Naive thymus-derived CD4-positive, alpha-beta T cell (primary cell): ENCODE data around the gene CUEDC1. TPM values are rescaled to one million over a fixed set of nuclear protein-coding genes. Genes with fewer than 3 reads are reported as not detected.

Experiments
- ATAC-seq: fragments of 150-1000 bp; cut with Tn5 transposase; 2 replicates; pipeline ENCODE4 v1.10.0; 2021; ENCODE audit warnings: mild to moderate bottlenecking, moderate library complexity
- CTCF ChIA-PET: fragments of 350-600 bp; sonication (Branson Sonifier 250); formaldehyde crosslinking; loops from one replicate; lab custom pipeline; 2021; ENCODE audit warnings: antibody characterized with exemption; lab: Charles Lee
- POLR2A ChIA-PET: fragments of 350-600 bp; sonication (Branson Sonifier 250); formaldehyde crosslinking; loops from one replicate; lab custom pipeline; 2021; ENCODE audit warnings: antibody characterized with exemption, inconsistent platforms; lab: Charles Lee
- DNase-seq, 9 donors: peaks; one replicate each; pipeline versions ENCODE4 v3.0.0 to v3.0.0-alpha.2; 2020 to 2022; ENCODE audit warnings: mixed read lengths in 1 of 9
- H3K27ac ChIP-seq: one replicate; pipeline ENCODE4 v1.7.0; 2013; ENCODE audit warnings: mild to moderate bottlenecking, low read depth, low read length, moderate library complexity
- H3K27me3 ChIP-seq, 2 donors: one replicate each; pipeline ENCODE4 v1.7.0; 2013; ENCODE audit warnings: low read length in 2 of 2, mild to moderate bottlenecking in 2 of 2, moderate library complexity in 2 of 2; ENCODE audit not compliant: control insufficient read depth in 2 of 2, insufficient read depth in 2 of 2
- H3K36me3 ChIP-seq, 3 experiments: 1 replicate in 2 of 3; 2 replicates in 1 of 3; pipeline ENCODE4 v1.7.0; 2013; ENCODE audit warnings: low read length in 3 of 3, mild to moderate bottlenecking in 3 of 3, moderate library complexity in 1 of 3; ENCODE audit not compliant: insufficient read depth in 3 of 3, control insufficient read depth in 2 of 3
- H3K4me1 ChIP-seq, 2 donors: one replicate each; pipeline ENCODE4 v1.7.0; 2013; ENCODE audit warnings: low read length in 2 of 2, mild to moderate bottlenecking in 2 of 2, moderate library complexity in 1 of 2; ENCODE audit not compliant: control insufficient read depth in 2 of 2, insufficient read depth in 2 of 2
- H3K4me3 ChIP-seq: 2 replicates; pipeline ENCODE4 v1.7.0; 2013; ENCODE audit warnings: mild to moderate bottlenecking, low read length
- H3K9me3 ChIP-seq, 3 experiments: 1 replicate in 2 of 3; 2 replicates in 1 of 3; pipeline ENCODE4 v1.7.0; 2013; ENCODE audit warnings: low read length in 3 of 3; ENCODE audit not compliant: control insufficient read depth in 2 of 3
- H3K27ac Mint-ChIP-seq, 9 donors: one replicate each; pipeline ENCODE4 v1.8.0; 2020 to 2022; ENCODE audit warnings: mixed read lengths in 9 of 9, mild to moderate bottlenecking in 8 of 9, moderate library complexity in 5 of 9, inconsistent platforms in 2 of 9
- H3K27me3 Mint-ChIP-seq, 5 donors: one replicate each; pipeline ENCODE4 v1.8.0; 2021 to 2022; ENCODE audit warnings: mixed read lengths in 5 of 5, mild to moderate bottlenecking in 1 of 5
- H3K36me3 Mint-ChIP-seq, 5 donors: one replicate each; pipeline ENCODE4 v1.8.0; 2020 to 2022; ENCODE audit warnings: mixed read lengths in 5 of 5, mild to moderate bottlenecking in 3 of 5, inconsistent platforms in 1 of 5
- H3K4me1 Mint-ChIP-seq, 7 donors: one replicate each; pipeline ENCODE4 v1.8.0; 2020 to 2022; ENCODE audit warnings: mixed read lengths in 7 of 7, mild to moderate bottlenecking in 3 of 7, inconsistent platforms in 1 of 7
- H3K4me3 Mint-ChIP-seq, 10 donors: one replicate each; pipeline ENCODE4 v1.8.0; 2020 to 2022; ENCODE audit warnings: mild to moderate bottlenecking in 10 of 10, mixed read lengths in 10 of 10, moderate library complexity in 6 of 10, inconsistent platforms in 2 of 10
- H3K9me3 Mint-ChIP-seq, 11 donors: one replicate each; pipeline ENCODE4 v1.8.0; 2020 to 2022; ENCODE audit warnings: mixed read lengths in 11 of 11, mild to moderate bottlenecking in 4 of 11, inconsistent platforms in 1 of 11, moderate library complexity in 1 of 11
- intact Hi-C, 2 donors: fragments of 100-400 bp; cut with micrococcal nuclease; formaldehyde crosslinking; loops; one replicate each; pipeline ENCODE4 v1.15.1; 2023
- polyA plus RNA-seq, 2 donors: library from polyadenylated mRNA; unstranded; fragments of 300-500 nt; fragmentation: Illumina TruSeq; gene quantifications; one replicate each; pipeline ENCODE4 v1.2.3, GENCODE V29; 2021
- total RNA-seq, 6 experiments: library from RNA in 5 of 6; stranded (reverse) in 5 of 6; gene quantifications; 1 replicate in 5 of 6; 2 replicates in 1 of 6; pipeline ENCODE4 v1.2.3 and lab custom pipeline; 2021 to 2026

The CUEDC1 gene
- 1 to 10 TPM in 3 of 5 experiments, under 1 TPM in 2; 0.10 to 7.7 (median 1.0) TPM for total RNA-seq
- polyA plus RNA-seq, result not detected
- total RNA-seq (lab: John Stamatoyannopoulos, UW), result not detected

- Histone ChIP-seq H3K27ac (no peak within 1 kb of the TSS), H3K4me3 (peak within 1 kb of the TSS; percentile 54), H3K9me3 (no peaks in the 10 kb centered on the region), H3K4me1 (peaks cover 14% of the 10 kb centered on the region in 2 donors), H3K27me3 (no peaks in the 10 kb centered on the region), H3K36me3 (no peaks in the 10 kb centered on the region)
- ChIA-PET CTCF (interaction anchor here (1.2 kb wide), 1 partner anchor 44 kb away, joined by 3 read pairs; no protein-coding TSS in a partner anchor), POLR2A (interaction anchor here (0.9 to 2.0 kb wide), 2 partner anchors 9 to 52 kb away, joined by 3 to 5 read pairs; partner anchors contain the start of gene SRSF1)
- Mint-ChIP-seq H3K9me3 (no peaks in the 10 kb centered on the region), H3K36me3 (no peaks in the 10 kb centered on the region), H3K4me1 (peaks cover 6 to 36% (median 30%) of the 10 kb centered on the region in 7 donors), H3K27ac (peak within 1 kb of the TSS in 4 of 9 donors; percentile 24 to 67 (median 55)), H3K4me3 (peak within 1 kb of the TSS; percentile 74 to 87 (median 81)), H3K27me3 (peaks cover 4 to 63% (median 9%) of the 10 kb centered on the region in 5 donors)
- intact Hi-C loops, result loop anchor here in 1 of 2 donors (5.0 kb wide), 1 partner anchor 42 kb away; no protein-coding TSS in a partner anchor
- DNase-seq, result peak; percentile 21 to 76 (median 51)
- ATAC-seq, result peak; percentile 92
Observed at GRCh38 chr17:57955183-57955931, at the start of gene CUEDC1. Gene CUEDC1 (minus strand): TSS chr17:57955412. CDS start chr17:57885564, 69,848 bp downstream.

- ATAC-seq (no peak), DNase-seq (no peak)
- H3K4me3 Mint-ChIP-seq, result peak overlapping the region in 5 of 10 donors; percentile 33 to 100 (median 40)
- H3K27me3 Mint-ChIP-seq, result peaks cover 0 to 3% (median 0%) of the 10 kb centered on the region in 5 donors
- peak overlapping the region in 4 of 9 donors; percentile 39 to 100 (median 74) for H3K27ac Mint-ChIP-seq
- Histone ChIP-seq H3K36me3 (peaks cover 21 to 47% (median 31%) of the 10 kb centered on the region in 3 experiments), H3K27ac (peak overlapping the region; percentile 93), H3K4me1 (peaks cover 31 to 32% of the 10 kb centered on the region in 2 donors), H3K27me3 (no peaks in the 10 kb centered on the region), H3K4me3 (no peak overlapping the region), H3K9me3 (no peaks in the 10 kb centered on the region)
- CTCF ChIA-PET, result no interaction called here
- H3K4me1 Mint-ChIP-seq, result peaks cover 36 to 82% (median 77%) of the 10 kb centered on the region in 7 donors
- H3K9me3 Mint-ChIP-seq, result peaks cover 0 to 10% (median 0%) of the 10 kb centered on the region in 11 donors
- H3K36me3 Mint-ChIP-seq, result peaks cover 12 to 41% (median 32%) of the 10 kb centered on the region in 5 donors
- intact Hi-C loops, result loop anchor here in 1 of 2 donors (10.0 kb wide), 1 partner anchor 1169 kb away; the partner anchor contains the start of genes C17orf67 and DGKE
- POLR2A ChIA-PET, result interaction anchor here (0.8 to 4.1 kb wide), 5 partner anchors 11 to 111 kb away, joined by 3 to 113 read pairs (median 6); partner anchors contain the start of gene VEZF1
Observed at GRCh38 chr17:58004060-58004459, 48.8 kb upstream of the CUEDC1 start.

- peaks cover 0 to 10% (median 0%) of the 10 kb centered on the region in 11 donors for H3K9me3 Mint-ChIP-seq
- Histone ChIP-seq H3K4me3 (no peak overlapping the region), H3K36me3 (peaks cover 21 to 47% (median 31%) of the 10 kb centered on the region in 3 experiments), H3K27me3 (no peaks in the 10 kb centered on the region), H3K27ac (no peak overlapping the region), H3K4me1 (peaks cover 28 to 32% of the 10 kb centered on the region in 2 donors), H3K9me3 (no peaks in the 10 kb centered on the region)
- ATAC-seq (no peak), DNase-seq (no peak)
- peak overlapping the region in 5 of 10 donors; percentile 2 to 25 (median 12) for H3K4me3 Mint-ChIP-seq
- peaks cover 36 to 81% (median 72%) of the 10 kb centered on the region in 7 donors for H3K4me1 Mint-ChIP-seq
- peak overlapping the region in 5 of 9 donors; percentile 2 to 75 (median 51) for H3K27ac Mint-ChIP-seq
- H3K36me3 Mint-ChIP-seq, result peaks cover 12 to 42% (median 32%) of the 10 kb centered on the region in 5 donors
- peaks cover 0 to 3% (median 0%) of the 10 kb centered on the region in 5 donors for H3K27me3 Mint-ChIP-seq
- intact Hi-C loops, result loop anchor here in 1 of 2 donors (10.0 kb wide), 1 partner anchor 1168 kb away; the partner anchor contains the start of genes C17orf67 and DGKE
- CTCF ChIA-PET, result interaction anchor here (1.1 kb wide), 1 partner anchor 142 kb away, joined by 5 read pairs; no protein-coding TSS in a partner anchor
- POLR2A ChIA-PET, result interaction anchor here (1.2 to 2.9 kb wide), 6 partner anchors 10 to 153 kb away, joined by 3 to 17 read pairs (median 6); partner anchors contain the start of genes MRPS23 and VEZF1
Observed at GRCh38 chr17:58002973-58003372, 47.8 kb upstream of the CUEDC1 start.

GRCh38 chr17:58002154-58002948 lies 47.1 kb upstream of the CUEDC1 start:
- Mint-ChIP-seq H3K27me3 (peaks cover 0 to 3% (median 0%) of the 10 kb centered on the region in 5 donors), H3K36me3 (peaks cover 12 to 42% (median 32%) of the 10 kb centered on the region in 5 donors), H3K27ac (peak overlapping the region in 5 of 9 donors; percentile 1 to 75 (median 20)), H3K4me3 (peak overlapping the region in 3 of 10 donors; percentile 12 to 38 (median 28)), H3K9me3 (peaks cover 0 to 9% (median 0%) of the 10 kb centered on the region in 11 donors), H3K4me1 (peaks cover 36 to 75% (median 67%) of the 10 kb centered on the region in 7 donors)
- Histone ChIP-seq H3K27me3 (no peaks in the 10 kb centered on the region), H3K4me3 (no peak overlapping the region), H3K27ac (no peak overlapping the region), H3K9me3 (no peaks in the 10 kb centered on the region), H3K4me1 (peaks cover 25 to 32% of the 10 kb centered on the region in 2 donors), H3K36me3 (peaks cover 21 to 47% (median 31%) of the 10 kb centered on the region in 3 experiments)
- ATAC-seq, result no peak
- intact Hi-C loops, result loop anchor here in 1 of 2 donors (10.0 kb wide), 1 partner anchor 1168 kb away; the partner anchor contains the start of genes C17orf67 and DGKE
- CTCF ChIA-PET, result interaction anchor here (0.7 to 5.1 kb wide), 5 partner anchors 12 to 969 kb away, joined by 3 to 45 read pairs (median 8); partner anchors contain the start of gene VEZF1
- DNase-seq, result no peak
- POLR2A ChIA-PET, result interaction anchor here (0.6 to 2.9 kb wide), 8 partner anchors 9 to 154 kb away, joined by 3 to 17 read pairs (median 4); partner anchors contain the start of genes MRPS23 and VEZF1

- no peaks in the 10 kb centered on the region for H3K27me3 ChIP-seq
- peaks cover 21 to 44% (median 31%) of the 10 kb centered on the region in 3 experiments for H3K36me3 ChIP-seq
- intact Hi-C loops, result loop anchor here in 1 of 2 donors (10.0 kb wide), 1 partner anchor 1167 kb away; the partner anchor contains the start of genes C17orf67 and DGKE
- Mint-ChIP-seq H3K4me3 (no peak overlapping the region), H3K9me3 (peaks cover 0 to 2% (median 0%) of the 10 kb centered on the region in 11 donors), H3K27me3 (no peaks in the 10 kb centered on the region), H3K4me1 (peaks cover 36 to 69% (median 66%) of the 10 kb centered on the region in 7 donors), H3K27ac (peak overlapping the region in 3 of 9 donors; percentile 3 to 56 (median 32)), H3K36me3 (peaks cover 12 to 38% (median 32%) of the 10 kb centered on the region in 5 donors)
- ATAC-seq (no peak), DNase-seq (no peak)
- no peaks in the 10 kb centered on the region for H3K9me3 ChIP-seq
- ChIA-PET POLR2A (interaction anchor here (0.5 to 2.9 kb wide), 7 partner anchors 8 to 160 kb away, joined by 3 to 17 read pairs (median 5); partner anchors contain the start of genes MRPS23 and VEZF1), CTCF (interaction anchor here (0.6 to 5.1 kb wide), 8 partner anchors 11 to 969 kb away, joined by 3 to 45 read pairs (median 6); partner anchors contain the start of gene VEZF1)
- peaks cover 25 to 32% of the 10 kb centered on the region in 2 donors for H3K4me1 ChIP-seq
- no peak overlapping the region for H3K4me3 ChIP-seq
- H3K27ac ChIP-seq, result peak overlapping the region; percentile 4
Observed at GRCh38 chr17:58001461-58002124, 46.4 kb upstream of the CUEDC1 start.
